Gastroesophageal sphincter (tissue), 4 donors: ENCODE data around the gene MS4A12. TPM values are rescaled to one million over a fixed set of nuclear protein-coding genes. Genes with fewer than 3 reads are reported as not detected.

Experiments
- ATAC-seq: fragments of 150-250 bp; one replicate; pipeline ENCODE4 v1.9.1; 2016; ENCODE audit warnings: mild to moderate bottlenecking, moderate library complexity
- H3K27ac ChIP-seq, 4 donors: fragments of 200-600 bp; sonication (generic) in 3 of 4; 1 replicate in 3 of 4; 2 replicates in 1 of 4; pipeline ENCODE4 v1.5.1; 2016 to 2019
- H3K27me3 ChIP-seq: fragments of 200-600 bp; sonication (generic); one replicate; pipeline ENCODE4 v1.5.1; 2019
- H3K36me3 ChIP-seq, 2 donors: fragments of 200-600 bp; sonication (generic); one replicate each; pipeline ENCODE4 v1.5.1; 2019; ENCODE audit warnings: control low read depth in 1 of 2
- H3K4me1 ChIP-seq, 3 donors: fragments of 200-600 bp; sonication (generic); 1 replicate in 2 of 3; 2 replicates in 1 of 3; pipeline ENCODE4 v1.5.1; 2016 to 2019; ENCODE audit warnings: control low read depth in 2 of 3
- H3K4me3 ChIP-seq, 2 donors: fragments of 200-600 bp; sonication (generic); one replicate each; pipeline ENCODE4 v1.5.1; 2019; ENCODE audit warnings: mild to moderate bottlenecking in 1 of 2, moderate library complexity in 1 of 2
- H3K9me3 ChIP-seq, 3 donors: fragments of 200-600 bp; sonication (generic); one replicate each; pipeline ENCODE4 v1.5.1; 2017 to 2019; ENCODE audit warnings: control low read depth in 2 of 3
- EP300 ChIP-seq: sonication (generic); formaldehyde crosslinking; IDR thresholded peaks from one replicate; pipeline ENCODE4 v1.6.1; 2017; ENCODE audit warnings: antibody characterized with exemption, mild to moderate bottlenecking
- POLR2A ChIP-seq, 2 donors: fragments of 450-650 bp; IDR thresholded peaks; one replicate each; pipeline ENCODE4 v1.6.1; 2017; ENCODE audit warnings: antibody characterized with exemption in 2 of 2, mild to moderate bottlenecking in 2 of 2, moderate library complexity in 1 of 2
- POLR2AphosphoS5 ChIP-seq: sonication (generic); formaldehyde crosslinking; IDR thresholded peaks from one replicate; pipeline ENCODE4 v1.6.1; 2017; ENCODE audit warnings: antibody characterized with exemption
- WGBS, 2 donors: methylation state at CpG; one replicate each; pipeline ENCODE4 v1.1.5; 2018; ENCODE audit warnings: low coverage in 1 of 2; 5-methylcytosine and 5-hydroxymethylcytosine counted together
- total RNA-seq, 4 donors: library from RNA; depleted of rRNA; stranded (reverse); fragments of >200 nt; gene quantifications; one replicate each; pipeline ENCODE4 v1.1.0, GENCODE V29; 2016
- TF ChIP-seq, protein P1 (sequence below), 4 experiments: fragments of 200-600 bp in 2 of 4; fragments of 450-650 bp in 2 of 4; sonication (generic) in 1 of 4; IDR thresholded peaks; one replicate each; pipeline ENCODE4 v1.5.1; 2017 to 2019; ENCODE audit warnings: antibody characterized with exemption in 4 of 4, mild to moderate bottlenecking in 2 of 4, moderate library complexity in 2 of 4

The MS4A12 gene
- total RNA-seq, 4 donors from 2014 or later: not detected

DNA sequence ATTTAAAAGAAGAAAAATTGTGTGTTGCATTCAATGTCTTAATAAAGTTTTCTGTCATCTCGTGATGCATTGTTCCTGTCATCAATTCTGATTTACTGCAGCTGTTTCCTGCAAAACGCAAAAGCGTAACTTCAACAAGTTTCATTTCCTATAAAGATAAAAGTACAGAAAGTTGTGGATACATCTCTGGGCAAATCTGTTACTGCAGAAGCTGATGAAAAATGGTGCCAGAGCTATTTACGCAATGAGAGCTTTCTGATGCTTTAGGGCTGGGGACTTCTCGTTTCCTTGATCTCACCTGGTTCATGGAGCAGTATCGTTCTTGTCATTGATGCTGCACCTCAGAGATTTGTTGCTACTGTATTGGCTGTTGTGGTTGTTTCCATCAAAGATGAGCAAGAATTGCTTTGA, 15.5 kb upstream of the MS4A12 start:
- ATAC-seq: no peak

DNA sequence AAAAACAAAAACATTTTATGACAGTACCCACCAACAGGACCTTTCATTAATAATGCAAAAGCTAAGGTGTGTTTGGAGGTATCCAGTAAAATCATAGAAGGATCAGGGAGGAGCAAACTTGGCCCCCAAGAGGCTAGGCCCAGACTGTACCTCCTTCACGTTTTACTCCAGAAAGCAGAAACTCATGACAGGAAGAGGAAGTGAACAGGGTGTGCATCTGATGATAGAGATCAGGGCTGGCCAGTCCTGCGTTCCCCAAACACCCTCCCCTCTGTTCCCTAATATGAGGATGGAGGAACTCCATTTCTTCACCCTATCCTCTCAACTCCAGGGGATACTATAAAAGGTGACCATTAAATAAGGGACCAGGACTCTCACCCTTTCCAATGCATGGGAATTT, 10.2 kb upstream of the MS4A12 start:
- no peak for ATAC-seq
- no peak overlapping the region for H3K27ac ChIP-seq
- WGBS, 2 donors: 25 to 29% methylated on average over 1 to 2 of the region's 2 CpGs

More for the DNA sequence above, 15.5 kb upstream of the MS4A12 start:
- no peak overlapping the region for H3K4me3 ChIP-seq
- H3K27ac ChIP-seq: no peak overlapping the region
- no peaks in the 10 kb centered on the region for H3K36me3 ChIP-seq
- H3K4me1 ChIP-seq: no peaks in the 10 kb centered on the region
- no peaks in the 10 kb centered on the region for H3K9me3 ChIP-seq
- TF ChIP-seq POLR2A (IDR thresholded peaks at IDR 0.05) (no peak), EP300 (no peak), POLR2AphosphoS5 (no peak)
- TF ChIP-seq, protein P1, sequence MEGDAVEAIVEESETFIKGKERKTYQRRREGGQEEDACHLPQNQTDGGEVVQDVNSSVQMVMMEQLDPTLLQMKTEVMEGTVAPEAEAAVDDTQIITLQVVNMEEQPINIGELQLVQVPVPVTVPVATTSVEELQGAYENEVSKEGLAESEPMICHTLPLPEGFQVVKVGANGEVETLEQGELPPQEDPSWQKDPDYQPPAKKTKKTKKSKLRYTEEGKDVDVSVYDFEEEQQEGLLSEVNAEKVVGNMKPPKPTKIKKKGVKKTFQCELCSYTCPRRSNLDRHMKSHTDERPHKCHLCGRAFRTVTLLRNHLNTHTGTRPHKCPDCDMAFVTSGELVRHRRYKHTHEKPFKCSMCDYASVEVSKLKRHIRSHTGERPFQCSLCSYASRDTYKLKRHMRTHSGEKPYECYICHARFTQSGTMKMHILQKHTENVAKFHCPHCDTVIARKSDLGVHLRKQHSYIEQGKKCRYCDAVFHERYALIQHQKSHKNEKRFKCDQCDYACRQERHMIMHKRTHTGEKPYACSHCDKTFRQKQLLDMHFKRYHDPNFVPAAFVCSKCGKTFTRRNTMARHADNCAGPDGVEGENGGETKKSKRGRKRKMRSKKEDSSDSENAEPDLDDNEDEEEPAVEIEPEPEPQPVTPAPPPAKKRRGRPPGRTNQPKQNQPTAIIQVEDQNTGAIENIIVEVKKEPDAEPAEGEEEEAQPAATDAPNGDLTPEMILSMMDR (IDR thresholded peaks at IDR 0.05): no peak
- WGBS, 2 donors: 56 to 66% methylated on average over 5 to 6 of the region's 6 CpGs
- H3K27me3 ChIP-seq: no peaks in the 10 kb centered on the region

DNA sequence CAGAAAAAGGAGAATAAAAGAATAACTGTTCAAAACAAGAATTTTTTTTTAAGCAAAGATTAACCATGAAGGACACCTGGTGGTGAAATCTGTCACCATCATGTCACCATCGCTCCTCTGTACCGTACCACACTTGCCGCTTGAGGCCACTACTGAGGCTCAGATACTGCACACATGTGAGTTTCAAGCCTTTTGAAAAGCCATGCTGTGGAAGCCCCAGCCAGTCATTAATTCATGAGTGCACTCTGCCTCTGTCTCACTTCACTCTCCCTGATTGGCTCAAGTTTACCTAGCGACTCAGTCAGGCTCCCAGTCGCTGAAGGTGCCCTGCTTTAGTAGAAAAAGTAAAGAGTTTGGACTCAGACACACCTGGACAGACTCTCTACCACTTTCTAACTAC, 6.6 kb upstream of the MS4A12 start:
- H3K4me1 ChIP-seq: no peaks in the 10 kb centered on the region
- TF ChIP-seq, protein P1 (IDR thresholded peaks at IDR 0.05): no peak
- no peak for TF ChIP-seq POLR2AphosphoS5
- TF ChIP-seq POLR2A (IDR thresholded peaks at IDR 0.05): no peak
- no peak for TF ChIP-seq EP300
- H3K9me3 ChIP-seq: no peaks in the 10 kb centered on the region
- H3K36me3 ChIP-seq: no peaks in the 10 kb centered on the region
- H3K27me3 ChIP-seq: no peaks in the 10 kb centered on the region
- H3K27ac ChIP-seq: no peak overlapping the region
- no peak for ATAC-seq
- H3K4me3 ChIP-seq: no peak overlapping the region
- 60 to 70% methylated on average over 5 of the region's 5 CpGs for WGBS, 2 donors

More for the DNA sequence above, 10.2 kb upstream of the MS4A12 start:
- H3K4me1 ChIP-seq: no peaks in the 10 kb centered on the region
- H3K27me3 ChIP-seq: no peaks in the 10 kb centered on the region
- TF ChIP-seq EP300 (no peak), POLR2AphosphoS5 (no peak), POLR2A (IDR thresholded peaks at IDR 0.05) (no peak)
- TF ChIP-seq, protein P1 (IDR thresholded peaks at IDR 0.05): no peak
- H3K36me3 ChIP-seq: no peaks in the 10 kb centered on the region
- H3K4me3 ChIP-seq: no peak overlapping the region
- no peaks in the 10 kb centered on the region for H3K9me3 ChIP-seq

DNA sequence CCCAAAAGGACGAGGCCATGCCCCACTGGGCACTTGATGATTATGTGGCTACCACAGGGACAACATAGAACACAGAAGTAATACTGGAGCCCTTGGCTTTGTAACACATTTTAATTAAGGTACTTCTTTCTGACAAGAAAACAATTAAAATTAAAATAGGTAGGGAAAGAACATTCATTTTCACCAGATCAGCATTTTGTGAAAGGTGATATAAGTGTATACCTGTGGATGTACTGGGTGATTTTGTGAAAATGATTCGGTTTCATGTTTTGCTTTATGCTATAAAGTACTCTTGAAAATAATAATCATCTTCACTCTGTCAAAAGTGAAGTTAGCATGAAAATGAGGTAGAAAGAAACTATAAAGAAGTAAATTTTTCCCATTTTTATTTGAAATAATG, 876 bp downstream of the MS4A12 start:
- Histone ChIP-seq H3K36me3 (no peaks in the 10 kb centered on the region), H3K27ac (no peak overlapping the region), H3K4me1 (no peaks in the 10 kb centered on the region), H3K27me3 (no peaks in the 10 kb centered on the region), H3K4me3 (no peak overlapping the region), H3K9me3 (no peaks in the 10 kb centered on the region)
- TF ChIP-seq POLR2AphosphoS5 (no peak), EP300 (no peak), POLR2A (IDR thresholded peaks at IDR 0.05) (no peak)
- TF ChIP-seq, protein P1 (IDR thresholded peaks at IDR 0.05): no peak
- no peak for ATAC-seq
- 77 to 100% methylated on average over 1 to 2 of the region's 2 CpGs for WGBS, 2 donors

DNA sequence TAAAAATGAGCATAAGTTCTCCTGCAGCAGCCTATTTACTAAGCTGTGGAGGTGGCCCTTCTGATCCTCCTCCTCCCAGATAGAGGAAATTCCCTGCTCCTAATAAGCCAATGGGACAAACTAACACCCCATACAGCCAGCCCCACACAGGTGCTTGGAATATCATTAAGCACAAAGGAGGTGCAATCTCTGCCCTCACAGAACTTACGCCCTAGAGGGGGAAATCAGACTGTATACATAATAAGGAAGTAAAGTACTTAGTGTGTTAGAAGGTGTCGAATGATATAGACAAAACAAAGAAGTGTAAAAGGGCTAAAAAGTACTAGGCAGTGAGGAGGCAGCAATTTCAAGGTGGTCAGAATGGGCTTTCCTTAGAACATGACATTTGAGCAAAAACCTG, 5.8 kb downstream of the MS4A12 start:
- Histone ChIP-seq H3K36me3 (no peaks in the 10 kb centered on the region), H3K9me3 (no peaks in the 10 kb centered on the region), H3K27me3 (no peaks in the 10 kb centered on the region), H3K27ac (no peak overlapping the region), H3K4me3 (no peak overlapping the region), H3K4me1 (no peaks in the 10 kb centered on the region)
- WGBS, 2 donors: 69 to 86% methylated on average over 1 to 2 of the region's 2 CpGs
- TF ChIP-seq, protein P1 (IDR thresholded peaks at IDR 0.05): no peak
- TF ChIP-seq POLR2AphosphoS5: no peak
- TF ChIP-seq POLR2A (IDR thresholded peaks at IDR 0.05): no peak
- no peak for TF ChIP-seq EP300
- no peak for ATAC-seq
